Adipocyte (in vitro differentiated cells): ENCODE results near the gene DDX54.
"Not testable (repeated sequence)": the region's sequence is repeated elsewhere in the genome, so short reads cannot be mapped to it uniquely, and the experiment has no call there.

Source experiments
- DNase-seq: peaks from one replicate; pipeline ENCODE4 v3.0.0-alpha.2; 2015; ENCODE audit warnings: low read depth
- H3K27me3 ChIP-seq: replicated peaks from 2 replicates; pipeline ENCODE4 v1.7.0; 2013; ENCODE audit warnings: mild to moderate bottlenecking, low read length, moderate library complexity; ENCODE audit not compliant: control insufficient read depth, insufficient read depth
- H3K36me3 ChIP-seq: 2 replicates; pipeline ENCODE4 v1.7.0; 2013; ENCODE audit warnings: low read length, mild to moderate bottlenecking, moderate library complexity; ENCODE audit not compliant: control insufficient read depth, insufficient read depth, severe bottlenecking
- H3K4me1 ChIP-seq: 2 replicates; pipeline ENCODE4 v1.7.0; 2013; ENCODE audit warnings: mild to moderate bottlenecking, low read length, moderate library complexity; ENCODE audit not compliant: control insufficient read depth, insufficient read depth
- H3K4me3 ChIP-seq: 2 replicates; pipeline ENCODE4 v1.7.0; 2013; ENCODE audit warnings: mild to moderate bottlenecking, low read length, moderate library complexity
- H3K9ac ChIP-seq: 2 replicates; pipeline ENCODE4 v1.7.0; 2013; ENCODE audit warnings: mild to moderate bottlenecking, low read length, moderate library complexity
- H3K9me3 ChIP-seq: 2 replicates; pipeline ENCODE4 v1.7.0; 2013; ENCODE audit warnings: mild to moderate bottlenecking, low read length, moderate library complexity; ENCODE audit not compliant: control insufficient read depth

The DDX54 gene

GRCh38 chr12:113119980-113120669 lies 65.2 kb downstream of the DDX54 start:
- DNase-seq, result no peak
- H3K27me3 ChIP-seq, result peaks cover 23% of the 10 kb centered on the region
- H3K36me3 ChIP-seq, result no peaks in the 10 kb centered on the region
- no peak overlapping the region for H3K4me3 ChIP-seq
- no peak overlapping the region for H3K9ac ChIP-seq
- no peaks in the 10 kb centered on the region for H3K4me1 ChIP-seq
- peaks cover 15% of the 10 kb centered on the region for H3K9me3 ChIP-seq

GRCh38 chr12:113118142-113118541 lies 67.1 kb downstream of the DDX54 start:
- H3K27me3 ChIP-seq, result peaks cover 27% of the 10 kb centered on the region
- no peaks in the 10 kb centered on the region for H3K36me3 ChIP-seq
- peaks cover 12% of the 10 kb centered on the region for H3K9me3 ChIP-seq
- DNase-seq, result no peak
- no peak overlapping the region for H3K9ac ChIP-seq
- no peaks in the 10 kb centered on the region for H3K4me1 ChIP-seq
- H3K4me3 ChIP-seq, result no peak overlapping the region

- H3K9ac ChIP-seq, H3K4me3 ChIP-seq, H3K36me3 ChIP-seq, H3K9me3 ChIP-seq, H3K4me1 ChIP-seq: not testable (repeated sequence)
- peaks cover 31% of the 10 kb centered on the region for H3K27me3 ChIP-seq
- DNase-seq, result peak; percentile 26
Observed at GRCh38 chr12:113117684-113118083, 67.6 kb downstream of the DDX54 start.

- Histone ChIP-seq H3K27me3 (peaks cover 31% of the 10 kb centered on the region), H3K9me3 (peaks cover under 1% of the 10 kb centered on the region)
Observed at GRCh38 chr12:113116875-113117274, 68.4 kb downstream of the DDX54 start.

GRCh38 chr12:113115455-113116126 lies 69.7 kb downstream of the DDX54 start:
- Histone ChIP-seq H3K9me3 (no peaks in the 10 kb centered on the region), H3K4me1 (no peaks in the 10 kb centered on the region), H3K36me3 (no peaks in the 10 kb centered on the region), H3K9ac (no peak overlapping the region), H3K27me3 (peaks cover 30% of the 10 kb centered on the region), H3K4me3 (no peak overlapping the region)
- DNase-seq, result no peak

More at GRCh38 chr12:113116875-113117274, 68.4 kb downstream of the DDX54 start:
- no peaks in the 10 kb centered on the region for H3K36me3 ChIP-seq
- no peak overlapping the region for H3K9ac ChIP-seq
- H3K4me1 ChIP-seq, result no peaks in the 10 kb centered on the region
- H3K4me3 ChIP-seq, result no peak overlapping the region
- no peak for DNase-seq

- DNase-seq, result no peak
- Histone ChIP-seq H3K36me3 (no peaks in the 10 kb centered on the region), H3K4me3 (no peak overlapping the region), H3K4me1 (no peaks in the 10 kb centered on the region), H3K9ac (no peak overlapping the region), H3K9me3 (no peaks in the 10 kb centered on the region), H3K27me3 (peaks cover 27% of the 10 kb centered on the region)
Observed at GRCh38 chr12:113114447-113115178, 70.7 kb downstream of the DDX54 start.

GRCh38 chr12:113113397-113113796 lies 71.9 kb downstream of the DDX54 start:
- no peaks in the 10 kb centered on the region for H3K4me1 ChIP-seq
- H3K9me3 ChIP-seq, result no peaks in the 10 kb centered on the region
- H3K4me3 ChIP-seq, result no peak overlapping the region
- H3K36me3 ChIP-seq, result no peaks in the 10 kb centered on the region
- H3K9ac ChIP-seq, result no peak overlapping the region
- DNase-seq, result no peak
- peaks cover 26% of the 10 kb centered on the region for H3K27me3 ChIP-seq

- no peak overlapping the region for H3K9ac ChIP-seq
- H3K9me3 ChIP-seq, result no peaks in the 10 kb centered on the region
- no peaks in the 10 kb centered on the region for H3K36me3 ChIP-seq
- H3K27me3 ChIP-seq, result peaks cover 26% of the 10 kb centered on the region
- H3K4me3 ChIP-seq, result no peak overlapping the region
- DNase-seq, result no peak
- H3K4me1 ChIP-seq, result no peaks in the 10 kb centered on the region
Observed at GRCh38 chr12:113112043-113112899, 73.0 kb downstream of the DDX54 start.

GRCh38 chr12:113111247-113111646 lies 74.0 kb downstream of the DDX54 start:
- no peak overlapping the region for H3K4me3 ChIP-seq
- H3K36me3 ChIP-seq, result no peaks in the 10 kb centered on the region
- no peaks in the 10 kb centered on the region for H3K9me3 ChIP-seq
- no peaks in the 10 kb centered on the region for H3K4me1 ChIP-seq
- no peak for DNase-seq
- H3K9ac ChIP-seq, result no peak overlapping the region
- peaks cover 26% of the 10 kb centered on the region for H3K27me3 ChIP-seq

- no peak overlapping the region for H3K9ac ChIP-seq
- no peak overlapping the region for H3K4me3 ChIP-seq
- DNase-seq, result no peak
- H3K27me3 ChIP-seq, result peaks cover 28% of the 10 kb centered on the region
- H3K36me3 ChIP-seq, result no peaks in the 10 kb centered on the region
- H3K9me3 ChIP-seq, result no peaks in the 10 kb centered on the region
- no peaks in the 10 kb centered on the region for H3K4me1 ChIP-seq
Observed at GRCh38 chr12:113109872-113110599, 75.2 kb downstream of the DDX54 start.
